GM23338 (cell line): Measurements from ENCODE around the gene DOCK10. TPM values are rescaled to one million over a fixed set of nuclear protein-coding genes. Genes with fewer than 3 reads are reported as not detected.

ENCODE experiments used
- ATAC-seq: fragments of 200-7000 bp; cut with Tn5 transposase; 3 replicates; pipeline ENCODE4 v1.9.1; 2020
- DNase-seq: peaks from one replicate; pipeline ENCODE4 v3.0.0-alpha.2; 2015; ENCODE audit warnings: low spot score
- H2AFZ ChIP-seq: fragments of 200-600 bp; sonication (generic); 2 replicates; pipeline ENCODE4 v1.8.0; 2016; ENCODE audit warnings: antibody characterized with exemption, mild to moderate bottlenecking, moderate library complexity
- H3F3A ChIP-seq: fragments of 200-600 bp; sonication (generic); replicated peaks from 2 replicates; pipeline ENCODE4 v1.8.0; 2017; ENCODE audit warnings: antibody characterized with exemption, mixed run types, low read depth
- H3K27ac ChIP-seq: fragments of 200-600 bp; sonication (generic); 2 replicates; pipeline ENCODE4 v1.6.1; 2016; ENCODE audit warnings: low read depth
- H3K27me3 ChIP-seq: fragments of 200-600 bp; sonication (generic); 2 replicates; pipeline ENCODE4 v1.8.0; 2016; ENCODE audit warnings: mild to moderate bottlenecking, mixed run types, moderate library complexity; ENCODE audit not compliant: insufficient read depth
- H3K36me3 ChIP-seq: fragments of 200-600 bp; sonication (generic); 2 replicates; pipeline ENCODE4 v1.8.0; 2016; ENCODE audit warnings: mild to moderate bottlenecking; ENCODE audit not compliant: insufficient read depth
- H3K4me1 ChIP-seq: fragments of 200-600 bp; sonication (generic); 2 replicates; pipeline ENCODE4 v1.8.0; 2016; ENCODE audit warnings: mild to moderate bottlenecking, moderate library complexity; ENCODE audit not compliant: insufficient read depth
- H3K4me2 ChIP-seq: fragments of 200-600 bp; sonication (generic); 2 replicates; pipeline ENCODE4 v1.7.1; 2017; ENCODE audit warnings: mixed run types
- H3K4me3 ChIP-seq: fragments of 200-600 bp; sonication (generic); 2 replicates; pipeline ENCODE4 v1.6.1; 2016; ENCODE audit warnings: mixed run types
- H3K79me2 ChIP-seq: fragments of 200-600 bp; sonication (generic); replicated peaks from 2 replicates; pipeline ENCODE4 v1.8.0; 2017; ENCODE audit warnings: mild to moderate bottlenecking; ENCODE audit not compliant: insufficient read depth
- H3K9me2 ChIP-seq: fragments of 200-600 bp; sonication (generic); 2 replicates; pipeline ENCODE4 v1.8.0; 2017; ENCODE audit not compliant: insufficient read depth
- H4K20me1 ChIP-seq: fragments of 200-600 bp; sonication (generic); replicated peaks from 2 replicates; pipeline ENCODE4 v1.8.0; 2017; ENCODE audit warnings: mild to moderate bottlenecking; ENCODE audit not compliant: insufficient read depth
- H3K27ac Mint-ChIP-seq: 2 replicates; pipeline ENCODE4 v1.8.0; 2020; ENCODE audit warnings: inconsistent platforms, mild to moderate bottlenecking, moderate library complexity, mixed read lengths
- H3K27me3 Mint-ChIP-seq: 3 replicates; pipeline ENCODE4 v1.8.0; 2022; ENCODE audit warnings: low read depth, mild to moderate bottlenecking, moderate library complexity, mixed read lengths, inconsistent platforms; ENCODE audit not compliant: insufficient read depth, poor library complexity
- H3K36me3 Mint-ChIP-seq: 3 replicates; pipeline ENCODE4 v1.8.0; 2021; ENCODE audit warnings: low read depth, mild to moderate bottlenecking, inconsistent platforms, moderate library complexity, mixed read lengths
- H3K4me1 Mint-ChIP-seq: 3 replicates; pipeline ENCODE4 v1.8.0; 2020; ENCODE audit warnings: mild to moderate bottlenecking, inconsistent platforms, mixed read lengths
- H3K4me3 Mint-ChIP-seq: 3 replicates; pipeline ENCODE4 v1.8.0; 2021; ENCODE audit warnings: moderate library complexity, mild to moderate bottlenecking, inconsistent platforms, mixed read lengths
- H3K9me3 Mint-ChIP-seq: 3 replicates; pipeline ENCODE4 v1.8.0; 2020; ENCODE audit warnings: moderate library complexity, mild to moderate bottlenecking, inconsistent platforms, mixed read lengths
- EZH2 ChIP-seq: fragments of 200-600 bp; sonication (generic); IDR thresholded peaks from one replicate; pipeline ENCODE4 v1.8.0; 2017; ENCODE audit warnings: antibody characterized with exemption, mild to moderate bottlenecking, low read depth; ENCODE audit not compliant: unreplicated experiment
- EZH2phosphoT487 ChIP-seq: fragments of 200-600 bp; sonication (generic); IDR thresholded peaks from one replicate; pipeline ENCODE4 v1.8.1; 2018; ENCODE audit warnings: antibody characterized with exemption; ENCODE audit not compliant: unreplicated experiment
- POLR2AphosphoS5 ChIP-seq: IDR thresholded peaks from 2 replicates; pipeline ENCODE4 v1.6.1; 2016; ENCODE audit warnings: antibody characterized with exemption, low read depth
- REST ChIP-seq: IDR thresholded peaks from one replicate; pipeline ENCODE4 v1.6.1; 2018; ENCODE audit warnings: antibody characterized with exemption; ENCODE audit not compliant: unreplicated experiment
- STAT1 ChIP-seq: IDR thresholded peaks from one replicate; pipeline ENCODE4 v1.6.1; 2016; ENCODE audit warnings: antibody characterized with exemption; ENCODE audit not compliant: unreplicated experiment
- ZNF114 ChIP-seq: fragments of 250-450 bp; sonication (Bioruptor Pico); IDR thresholded peaks from 2 replicates; pipeline ENCODE4 v1.5.0; 2020; ENCODE audit warnings: mild to moderate bottlenecking, moderate library complexity
- ZNF331 ChIP-seq: fragments of 250-450 bp; sonication (Bioruptor Pico); IDR thresholded peaks from 2 replicates; pipeline ENCODE4 v1.5.0; 2020; ENCODE audit warnings: low read depth, mild to moderate bottlenecking, moderate library complexity
- polyA plus RNA-seq: library from polyadenylated mRNA; unstranded; fragments of >200 nt; fragmentation: Nextera tagmentation; extraction: Ambion mirVana; gene quantifications from 2 replicates; pipeline ENCODE4 v1.2.1, GENCODE V29; 2016
- total RNA-seq: library from RNA; depleted of rRNA; stranded (reverse); fragments of >200 nt; shearing (Covaris generic); gene quantifications from 2 replicates; pipeline ENCODE4 v1.2.3, GENCODE V29; 2014
- TF ChIP-seq, protein P1 (sequence below), 2 experiments: fragments of 200-600 bp in 1 of 2; sonication (generic) in 1 of 2; conservative IDR thresholded peaks; 2 replicates each; pipeline versions ENCODE4 v1.5.1 to v1.6.1; 2016 to 2017; ENCODE audit warnings: antibody characterized with exemption in 2 of 2, low read depth in 2 of 2, mild to moderate bottlenecking in 2 of 2, moderate library complexity in 1 of 2
- TF ChIP-seq, protein P2 (sequence below): fragments of 250-450 bp; sonication (Bioruptor Pico); IDR thresholded peaks from 2 replicates; pipeline ENCODE4 v1.5.0; 2020; ENCODE audit warnings: mild to moderate bottlenecking, moderate library complexity
- TF ChIP-seq, protein P3 (sequence below): IDR thresholded peaks from 2 replicates; pipeline ENCODE4 v1.6.1; 2016; ENCODE audit warnings: antibody characterized with exemption

DOCK10 gene
- total and polyA plus RNA-seq, 2 experiments from 2014 or later: 1.0 to 1.7 TPM

DNA sequence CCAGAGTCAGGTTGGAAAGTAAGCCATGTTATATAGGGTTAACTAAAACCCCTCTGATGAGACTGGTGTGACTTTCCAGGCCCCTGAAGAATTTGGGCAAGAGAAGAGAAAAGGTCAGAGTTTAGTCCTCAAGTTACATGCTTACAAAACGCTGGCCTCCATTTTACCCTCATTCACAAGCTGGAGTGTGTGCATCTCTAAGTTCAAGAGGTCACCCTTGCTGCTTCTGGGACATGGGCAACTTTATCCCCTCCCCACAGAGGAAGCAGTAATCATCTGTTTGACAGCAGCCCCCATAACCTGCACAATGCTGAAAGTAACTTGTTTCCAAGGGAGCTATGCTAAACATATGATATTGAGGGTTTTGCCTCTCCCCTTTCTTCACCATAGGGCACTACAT, 240.9 kb downstream of the DOCK10 start:
- H3F3A ChIP-seq: no peaks in the 10 kb centered on the region
- H3K27me3 ChIP-seq: no peaks in the 10 kb centered on the region
- H3K9me3 Mint-ChIP-seq: no peaks in the 10 kb centered on the region
- no peak overlapping the region for H3K27ac Mint-ChIP-seq
- no peaks in the 10 kb centered on the region for H4K20me1 ChIP-seq
- H3K4me1 Mint-ChIP-seq: peaks cover 4% of the 10 kb centered on the region; the same call in 1 of the 3 replicates
- TF ChIP-seq POLR2AphosphoS5 (no peak), ZNF114 (CRISPR knock-in tag) (no peak)
- H3K4me3 Mint-ChIP-seq: no peak overlapping the region
- H3K4me2 ChIP-seq: no peak overlapping the region
- no peaks in the 10 kb centered on the region; the same call in 1 of the 2 replicates for H3K9me2 ChIP-seq
- no peak overlapping the region for H3K4me3 ChIP-seq
- H3K4me1 ChIP-seq: no peaks in the 10 kb centered on the region
- no peak overlapping the region for H2AFZ ChIP-seq
- no peaks in the 10 kb centered on the region for H3K27me3 Mint-ChIP-seq
- H3K79me2 ChIP-seq: no peaks in the 10 kb centered on the region
- ATAC-seq: no peak
- H3K36me3 Mint-ChIP-seq: no peaks in the 10 kb centered on the region
- no peak overlapping the region for H3K27ac ChIP-seq
- H3K36me3 ChIP-seq: no peaks in the 10 kb centered on the region
- DNase-seq: no peak

GRCh38 chr2:224799691-224800090, 242.6 kb downstream of the DOCK10 start:
- H3K27me3 Mint-ChIP-seq: peaks cover 2% of the 10 kb centered on the region
- H3K4me1 ChIP-seq: no peaks in the 10 kb centered on the region
- no peak overlapping the region for H3K27ac ChIP-seq
- ATAC-seq (no peak), DNase-seq (no peak)
- H3K4me2 ChIP-seq: no peak overlapping the region
- H2AFZ ChIP-seq: no peak overlapping the region
- no peaks in the 10 kb centered on the region for H3K36me3 ChIP-seq
- H3K4me1 Mint-ChIP-seq: peaks cover 4% of the 10 kb centered on the region; the same call in 1 of the 3 replicates
- no peaks in the 10 kb centered on the region for H3F3A ChIP-seq
- no peak overlapping the region for H3K4me3 ChIP-seq
- H3K27me3 ChIP-seq: no peaks in the 10 kb centered on the region
- H3K79me2 ChIP-seq: no peaks in the 10 kb centered on the region
- H3K36me3 Mint-ChIP-seq: no peaks in the 10 kb centered on the region
- no peak overlapping the region for H3K27ac Mint-ChIP-seq
- H4K20me1 ChIP-seq: no peaks in the 10 kb centered on the region
- H3K4me3 Mint-ChIP-seq: no peak overlapping the region
- H3K9me3 Mint-ChIP-seq: no peaks in the 10 kb centered on the region
- H3K9me2 ChIP-seq: no peaks in the 10 kb centered on the region; the same call in 1 of the 2 replicates
- TF ChIP-seq, protein P1, sequence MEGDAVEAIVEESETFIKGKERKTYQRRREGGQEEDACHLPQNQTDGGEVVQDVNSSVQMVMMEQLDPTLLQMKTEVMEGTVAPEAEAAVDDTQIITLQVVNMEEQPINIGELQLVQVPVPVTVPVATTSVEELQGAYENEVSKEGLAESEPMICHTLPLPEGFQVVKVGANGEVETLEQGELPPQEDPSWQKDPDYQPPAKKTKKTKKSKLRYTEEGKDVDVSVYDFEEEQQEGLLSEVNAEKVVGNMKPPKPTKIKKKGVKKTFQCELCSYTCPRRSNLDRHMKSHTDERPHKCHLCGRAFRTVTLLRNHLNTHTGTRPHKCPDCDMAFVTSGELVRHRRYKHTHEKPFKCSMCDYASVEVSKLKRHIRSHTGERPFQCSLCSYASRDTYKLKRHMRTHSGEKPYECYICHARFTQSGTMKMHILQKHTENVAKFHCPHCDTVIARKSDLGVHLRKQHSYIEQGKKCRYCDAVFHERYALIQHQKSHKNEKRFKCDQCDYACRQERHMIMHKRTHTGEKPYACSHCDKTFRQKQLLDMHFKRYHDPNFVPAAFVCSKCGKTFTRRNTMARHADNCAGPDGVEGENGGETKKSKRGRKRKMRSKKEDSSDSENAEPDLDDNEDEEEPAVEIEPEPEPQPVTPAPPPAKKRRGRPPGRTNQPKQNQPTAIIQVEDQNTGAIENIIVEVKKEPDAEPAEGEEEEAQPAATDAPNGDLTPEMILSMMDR (conservative IDR thresholded peaks at IDR 0.05; ENCODE audit: low read depth in 2 of 2): no peak
- TF ChIP-seq EZH2: no peak
- TF ChIP-seq, protein P2, sequence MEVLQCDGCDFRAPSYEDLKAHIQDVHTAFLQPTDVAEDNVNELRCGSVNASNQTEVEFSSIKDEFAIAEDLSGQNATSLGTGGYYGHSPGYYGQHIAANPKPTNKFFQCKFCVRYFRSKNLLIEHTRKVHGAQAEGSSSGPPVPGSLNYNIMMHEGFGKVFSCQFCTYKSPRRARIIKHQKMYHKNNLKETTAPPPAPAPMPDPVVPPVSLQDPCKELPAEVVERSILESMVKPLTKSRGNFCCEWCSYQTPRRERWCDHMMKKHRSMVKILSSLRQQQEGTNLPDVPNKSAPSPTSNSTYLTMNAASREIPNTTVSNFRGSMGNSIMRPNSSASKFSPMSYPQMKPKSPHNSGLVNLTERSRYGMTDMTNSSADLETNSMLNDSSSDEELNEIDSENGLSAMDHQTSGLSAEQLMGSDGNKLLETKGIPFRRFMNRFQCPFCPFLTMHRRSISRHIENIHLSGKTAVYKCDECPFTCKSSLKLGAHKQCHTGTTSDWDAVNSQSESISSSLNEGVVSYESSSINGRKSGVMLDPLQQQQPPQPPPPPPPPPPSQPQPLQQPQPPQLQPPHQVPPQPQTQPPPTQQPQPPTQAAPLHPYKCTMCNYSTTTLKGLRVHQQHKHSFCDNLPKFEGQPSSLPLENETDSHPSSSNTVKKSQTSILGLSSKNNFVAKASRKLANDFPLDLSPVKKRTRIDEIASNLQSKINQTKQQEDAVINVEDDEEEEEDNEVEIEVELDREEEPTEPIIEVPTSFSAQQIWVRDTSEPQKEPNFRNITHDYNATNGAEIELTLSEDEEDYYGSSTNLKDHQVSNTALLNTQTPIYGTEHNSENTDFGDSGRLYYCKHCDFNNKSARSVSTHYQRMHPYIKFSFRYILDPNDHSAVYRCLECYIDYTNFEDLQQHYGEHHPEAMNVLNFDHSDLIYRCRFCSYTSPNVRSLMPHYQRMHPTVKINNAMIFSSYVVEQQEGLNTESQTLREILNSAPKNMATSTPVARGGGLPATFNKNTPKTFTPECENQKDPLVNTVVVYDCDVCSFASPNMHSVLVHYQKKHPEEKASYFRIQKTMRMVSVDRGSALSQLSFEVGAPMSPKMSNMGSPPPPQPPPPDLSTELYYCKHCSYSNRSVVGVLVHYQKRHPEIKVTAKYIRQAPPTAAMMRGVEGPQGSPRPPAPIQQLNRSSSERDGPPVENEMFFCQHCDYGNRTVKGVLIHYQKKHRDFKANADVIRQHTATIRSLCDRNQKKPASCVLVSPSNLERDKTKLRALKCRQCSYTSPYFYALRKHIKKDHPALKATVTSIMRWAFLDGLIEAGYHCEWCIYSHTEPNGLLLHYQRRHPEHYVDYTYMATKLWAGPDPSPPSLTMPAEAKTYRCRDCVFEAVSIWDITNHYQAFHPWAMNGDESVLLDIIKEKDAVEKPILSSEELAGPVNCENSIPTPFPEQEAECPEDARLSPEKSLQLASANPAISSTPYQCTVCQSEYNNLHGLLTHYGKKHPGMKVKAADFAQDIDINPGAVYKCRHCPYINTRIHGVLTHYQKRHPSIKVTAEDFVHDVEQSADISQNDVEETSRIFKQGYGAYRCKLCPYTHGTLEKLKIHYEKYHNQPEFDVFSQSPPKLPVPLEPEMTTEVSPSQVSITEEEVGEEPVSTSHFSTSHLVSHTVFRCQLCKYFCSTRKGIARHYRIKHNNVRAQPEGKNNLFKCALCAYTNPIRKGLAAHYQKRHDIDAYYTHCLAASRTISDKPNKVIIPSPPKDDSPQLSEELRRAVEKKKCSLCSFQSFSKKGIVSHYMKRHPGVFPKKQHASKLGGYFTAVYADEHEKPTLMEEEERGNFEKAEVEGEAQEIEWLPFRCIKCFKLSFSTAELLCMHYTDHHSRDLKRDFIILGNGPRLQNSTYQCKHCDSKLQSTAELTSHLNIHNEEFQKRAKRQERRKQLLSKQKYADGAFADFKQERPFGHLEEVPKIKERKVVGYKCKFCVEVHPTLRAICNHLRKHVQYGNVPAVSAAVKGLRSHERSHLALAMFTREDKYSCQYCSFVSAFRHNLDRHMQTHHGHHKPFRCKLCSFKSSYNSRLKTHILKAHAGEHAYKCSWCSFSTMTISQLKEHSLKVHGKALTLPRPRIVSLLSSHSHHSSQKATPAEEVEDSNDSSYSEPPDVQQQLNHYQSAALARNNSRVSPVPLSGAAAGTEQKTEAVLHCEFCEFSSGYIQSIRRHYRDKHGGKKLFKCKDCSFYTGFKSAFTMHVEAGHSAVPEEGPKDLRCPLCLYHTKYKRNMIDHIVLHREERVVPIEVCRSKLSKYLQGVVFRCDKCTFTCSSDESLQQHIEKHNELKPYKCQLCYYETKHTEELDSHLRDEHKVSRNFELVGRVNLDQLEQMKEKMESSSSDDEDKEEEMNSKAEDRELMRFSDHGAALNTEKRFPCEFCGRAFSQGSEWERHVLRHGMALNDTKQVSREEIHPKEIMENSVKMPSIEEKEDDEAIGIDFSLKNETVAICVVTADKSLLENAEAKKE (CRISPR knock-in tag): no peak
- TF ChIP-seq EZH2phosphoT487: no peak
- TF ChIP-seq REST: no peak
- TF ChIP-seq, protein P3, sequence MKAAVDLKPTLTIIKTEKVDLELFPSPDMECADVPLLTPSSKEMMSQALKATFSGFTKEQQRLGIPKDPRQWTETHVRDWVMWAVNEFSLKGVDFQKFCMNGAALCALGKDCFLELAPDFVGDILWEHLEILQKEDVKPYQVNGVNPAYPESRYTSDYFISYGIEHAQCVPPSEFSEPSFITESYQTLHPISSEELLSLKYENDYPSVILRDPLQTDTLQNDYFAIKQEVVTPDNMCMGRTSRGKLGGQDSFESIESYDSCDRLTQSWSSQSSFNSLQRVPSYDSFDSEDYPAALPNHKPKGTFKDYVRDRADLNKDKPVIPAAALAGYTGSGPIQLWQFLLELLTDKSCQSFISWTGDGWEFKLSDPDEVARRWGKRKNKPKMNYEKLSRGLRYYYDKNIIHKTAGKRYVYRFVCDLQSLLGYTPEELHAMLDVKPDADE: no peak
- no peak for TF ChIP-seq ZNF331
- TF ChIP-seq POLR2AphosphoS5: no peak
- TF ChIP-seq STAT1: no peak
